K562 (cell line): Measurements from ENCODE around the gene PPP1R14B. TPM values are rescaled to one million over a fixed set of nuclear protein-coding genes. Genes with fewer than 3 reads are reported as not detected.
A peak's percentile ranks its signal among the peaks of the same experiment; 100 is the strongest.

Experiments
- E2F8 ChIP-seq: fragments of 450-650 bp; IDR thresholded peaks from 2 replicates; pipeline ENCODE4 v1.7.1; 2018; ENCODE audit warnings: mild to moderate bottlenecking, low read depth; ENCODE audit not compliant: partially characterized antibody
- EGR1 ChIP-seq: fragments of 450-650 bp; conservative IDR thresholded peaks from 2 replicates; pipeline ENCODE4 v1.6.1; 2017; ENCODE audit warnings: mild to moderate bottlenecking
- ELF1 ChIP-seq: fragments of 200-800 bp; sonication (Bioruptor generic); IDR thresholded peaks from 2 replicates; pipeline ENCODE4 v1.6.1; 2016; ENCODE audit warnings: missing genetic modification characterization, missing compliant biosample characterization
- ESRRB ChIP-seq: fragments of 250-450 bp; sonication (Bioruptor Pico); IDR thresholded peaks from 2 replicates; pipeline ENCODE4 v1.5.0; 2020; ENCODE audit warnings: mild to moderate bottlenecking, moderate library complexity, borderline replicate concordance
- HOMEZ ChIP-seq: fragments of 250-450 bp; sonication (Bioruptor Pico); IDR thresholded peaks from 2 replicates; pipeline ENCODE4 v1.4.0; 2020; ENCODE audit warnings: mild to moderate bottlenecking, moderate library complexity
- JUND ChIP-seq, 2 experiments: IDR thresholded peaks; 2 replicates in 1 of 2; 3 replicates in 1 of 2; pipeline ENCODE4 v1.6.1; 2011; ENCODE audit warnings: borderline replicate concordance in 2 of 2, low read depth in 2 of 2, low read length in 2 of 2, improper control_type of control experiment in 1 of 2, missing biosample characterization in 1 of 2, missing genetic modification characterization in 1 of 2, missing genetic modification reagents in 1 of 2
- MAFG ChIP-seq: fragments of 450-650 bp; conservative IDR thresholded peaks from 2 replicates; pipeline ENCODE4 v1.6.1; 2016; ENCODE audit warnings: missing genetic modification characterization, missing compliant biosample characterization
- MAX ChIP-seq: sonication (generic); formaldehyde crosslinking; IDR thresholded peaks from 2 replicates; pipeline ENCODE4 v1.9.0; 2022; ENCODE audit warnings: mild to moderate bottlenecking, missing genetic modification reagents
- NR2F6 ChIP-seq: fragments of 450-650 bp; formaldehyde crosslinking; IDR thresholded peaks from 2 replicates; pipeline ENCODE4 v1.4.0; 2020; ENCODE audit warnings: mild to moderate bottlenecking
- PREB ChIP-seq: sonication (generic); formaldehyde crosslinking; IDR thresholded peaks from 2 replicates; pipeline ENCODE4 v1.8.1; 2023; ENCODE audit warnings: mild to moderate bottlenecking, missing genetic modification reagents
- PTBP1 ChIP-seq: fragments of 200-400 bp; formaldehyde crosslinking; IDR thresholded peaks from 2 replicates; pipeline ENCODE4 v1.6.1; 2017; ENCODE audit warnings: low read depth, low read length
- RBM39 ChIP-seq: fragments of 200-400 bp; formaldehyde crosslinking; optimal IDR thresholded peaks from 2 replicates; pipeline ENCODE3; 2018; ENCODE audit warnings: low read depth, low read length
- SLC30A9 ChIP-seq: fragments of 250-450 bp; sonication (Bioruptor Pico); IDR thresholded peaks from 2 replicates; pipeline ENCODE4 v1.8.0; 2022; ENCODE audit warnings: mild to moderate bottlenecking, moderate library complexity
- SPI1 ChIP-seq: IDR thresholded peaks from 2 replicates; pipeline ENCODE4 v1.6.1; 2011; ENCODE audit warnings: low read depth, low read length, control low read depth, borderline replicate concordance
- STAT5A ChIP-seq: IDR thresholded peaks from 2 replicates; pipeline ENCODE4 v1.6.1; 2012; ENCODE audit warnings: low read length, inconsistent platforms, borderline replicate concordance
- TARDBP ChIP-seq: fragments of 450-650 bp; IDR thresholded peaks from 2 replicates; pipeline ENCODE4 v1.6.1; 2016
- TCF15 ChIP-seq: fragments of 250-450 bp; sonication (Bioruptor Pico); IDR thresholded peaks from 2 replicates; pipeline ENCODE4 v1.8.0; 2022; ENCODE audit warnings: moderate library complexity, mild to moderate bottlenecking, inconsistent platforms
- THRAP3 ChIP-seq: fragments of 450-650 bp; IDR thresholded peaks from 2 replicates; pipeline ENCODE4 v1.6.1; 2016; ENCODE audit warnings: mild to moderate bottlenecking, inconsistent platforms, borderline replicate concordance
- ZNF511 ChIP-seq: sonication (generic); formaldehyde crosslinking; IDR thresholded peaks from 2 replicates; pipeline ENCODE4 v1.8.0; 2022; ENCODE audit warnings: mild to moderate bottlenecking, missing genetic modification reagents
- ZNF551 ChIP-seq: fragments of 250-450 bp; sonication (Bioruptor Pico); IDR thresholded peaks from 2 replicates; pipeline ENCODE4 v1.5.0; 2021; ENCODE audit warnings: mild to moderate bottlenecking, moderate library complexity
- ZNF644 ChIP-seq: fragments of 200-800 bp; sonication (Bioruptor generic); IDR thresholded peaks from 2 replicates; pipeline ENCODE4 v1.6.1; 2016; ENCODE audit warnings: low read depth, missing genetic modification characterization, missing compliant biosample characterization
- polyA plus RNA-seq, 8 experiments: library from polyadenylated mRNA; depleted of rRNA in 4 of 8; stranded (reverse) in 5 of 8; unstranded in 3 of 8; fragments of >200 nt; fragmentation: Nextera tagmentation in 2 of 8; fragmentation: Illumina TruSeq in 1 of 8; extraction: Ambion mirVana in 2 of 8; extraction: Trizol in 1 of 8; gene quantifications; 2 replicates each; pipeline versions ENCODE4 v1.2.1 to v1.2.3, GENCODE V29; 2011 to 2014; ENCODE audit warnings: inconsistent platforms in 1 of 8, missing spikeins in 1 of 8
- total RNA-seq, 7 experiments: library from RNA; depleted of rRNA in 6 of 7; stranded (reverse); fragments of >200 nt in 6 of 7; fragmentation: Illumina TruSeq in 2 of 7; extraction: Trizol in 2 of 7; gene quantifications; 2 replicates each; pipeline versions ENCODE4 v1.2.1 to v1.2.3, GENCODE V29; 2011 to 2021; ENCODE audit warnings: low replicate concordance in 1 of 7

PPP1R14B gene
- total and polyA plus RNA-seq, 9 of the 15 experiments (the other 6 are each of a cell fraction or from before 2014, with no cell fraction given): 7.7 to 566 (median 212) TPM

- TF ChIP-seq HOMEZ: no peak
- TF ChIP-seq ZNF551: no peak
- TF ChIP-seq NR2F6: no peak
- TF ChIP-seq TARDBP: no peak
- TF ChIP-seq ZNF511 (CRISPR knock-in tag): no peak
- 0 out of 2 replicates have a peak, but pooled peaks have one; percentile 31 for TF ChIP-seq ELF1 (tag)
- no peak for TF ChIP-seq SLC30A9
- no peak for TF ChIP-seq EGR1
- 0 out of 2 replicates have a peak, but pooled peaks have one; percentile 2 for TF ChIP-seq JUND (IDR thresholded peaks at IDR 0.05; ENCODE audit: borderline replicate concordance, low read depth, low read length)
- no peak; the same call in 2 of the 3 replicates for TF ChIP-seq JUND (tag; IDR thresholded peaks at IDR 0.05; ENCODE audit: borderline replicate concordance, low read depth, low read length)
- TF ChIP-seq ZNF644 (tag): no peak
- TF ChIP-seq PTBP1: 0 out of 2 replicates have a peak, but pooled peaks have one; percentile 35
- TF ChIP-seq STAT5A: no peak
- TF ChIP-seq E2F8: no peak
- no peak for TF ChIP-seq ESRRB (CRISPR knock-in tag)
- TF ChIP-seq PREB (CRISPR knock-in tag): no peak
- TF ChIP-seq SPI1: no peak
- no peak; the same call in 1 of the 2 replicates for TF ChIP-seq MAX
- TF ChIP-seq MAFG: no peak
- no peak for TF ChIP-seq THRAP3
- TF ChIP-seq RBM39: no peak
- no peak for TF ChIP-seq TCF15
These were observed 21.5 kb upstream of the PPP1R14B start (continued) for GRCh38 chr11:64268025-64268892.
